Activated T-helper 2 cell treated with anti-CD3 and anti-CD28 coated beads, Interferon-gamma antibody, Interleukin-2, Interleukin-4, amounts not matched to agents 10 μg/mL and 5 μg/mL and 100 μg/mL, durations not matched to agents 14 hours and 24 hours and 36 hours (primary cell): Measurements from ENCODE around the gene PNPT1. TPM values are rescaled to one million over a fixed set of nuclear protein-coding genes. Genes with fewer than 3 reads are reported as not detected.
"Not testable (repeated sequence)": the region's sequence is repeated elsewhere in the genome, so short reads cannot be mapped to it uniquely, and the experiment has no call there.

Source experiments
- DNase-seq: peaks from one replicate; pipeline ENCODE4 v3.0.0; 2021; ENCODE audit warnings: low spot score
- H3K27ac Mint-ChIP-seq: one replicate; pipeline ENCODE4 v1.8.0; 2021; ENCODE audit warnings: mixed read lengths
- H3K27me3 Mint-ChIP-seq: one replicate; pipeline ENCODE4 v1.8.0; 2021; ENCODE audit warnings: low read depth, mixed read lengths
- H3K36me3 Mint-ChIP-seq: one replicate; pipeline ENCODE4 v1.8.0; 2021; ENCODE audit warnings: low read depth, mixed read lengths
- H3K4me1 Mint-ChIP-seq: one replicate; pipeline ENCODE4 v1.8.0; 2021; ENCODE audit warnings: low read depth, mixed read lengths
- H3K4me3 Mint-ChIP-seq: one replicate; pipeline ENCODE4 v1.8.0; 2021; ENCODE audit warnings: low read depth, mild to moderate bottlenecking, moderate library complexity, mixed read lengths
- H3K9me3 Mint-ChIP-seq: one replicate; pipeline ENCODE4 v1.8.0; 2021; ENCODE audit warnings: mixed read lengths
- intact Hi-C: fragments of 100-400 bp; cut with micrococcal nuclease; formaldehyde crosslinking; loops from one replicate; pipeline ENCODE4 v1.15.1; 2023
- total RNA-seq: library from RNA; stranded (reverse); gene quantifications from 2 replicates; pipeline ENCODE4 v1.2.3, GENCODE V29; 2022

PNPT1 gene
- total RNA-seq, 1 donor from 2014 or later: 53.5 TPM

DNA sequence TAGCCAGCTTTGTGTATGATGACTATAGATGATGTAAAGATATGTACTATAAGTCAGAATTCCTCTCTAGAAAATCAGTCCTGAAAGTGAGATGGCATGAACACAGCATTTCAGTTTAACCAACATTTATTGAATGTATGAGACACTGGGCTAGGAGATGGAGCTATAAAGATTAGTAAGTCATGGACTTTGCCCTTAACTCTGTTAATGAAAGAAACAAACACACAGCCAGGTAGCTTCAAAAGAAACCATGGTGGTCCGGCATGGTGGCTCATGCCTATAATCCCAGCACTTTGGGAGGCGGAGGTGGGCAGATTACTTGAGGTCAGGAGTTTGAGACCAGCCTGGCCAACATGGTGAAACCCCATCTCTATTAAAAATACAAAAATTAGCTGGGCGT lies 21.5 kb upstream of the PNPT1 start:
- H3K4me1 Mint-ChIP-seq, H3K27ac Mint-ChIP-seq, DNase-seq, H3K4me3 Mint-ChIP-seq, H3K9me3 Mint-ChIP-seq, H3K27me3 Mint-ChIP-seq, H3K36me3 Mint-ChIP-seq: not testable (repeated sequence)
- intact Hi-C loops: loop anchor here (5.0 kb wide), 1 partner anchor 297 kb away; no protein-coding TSS in a partner anchor

DNA sequence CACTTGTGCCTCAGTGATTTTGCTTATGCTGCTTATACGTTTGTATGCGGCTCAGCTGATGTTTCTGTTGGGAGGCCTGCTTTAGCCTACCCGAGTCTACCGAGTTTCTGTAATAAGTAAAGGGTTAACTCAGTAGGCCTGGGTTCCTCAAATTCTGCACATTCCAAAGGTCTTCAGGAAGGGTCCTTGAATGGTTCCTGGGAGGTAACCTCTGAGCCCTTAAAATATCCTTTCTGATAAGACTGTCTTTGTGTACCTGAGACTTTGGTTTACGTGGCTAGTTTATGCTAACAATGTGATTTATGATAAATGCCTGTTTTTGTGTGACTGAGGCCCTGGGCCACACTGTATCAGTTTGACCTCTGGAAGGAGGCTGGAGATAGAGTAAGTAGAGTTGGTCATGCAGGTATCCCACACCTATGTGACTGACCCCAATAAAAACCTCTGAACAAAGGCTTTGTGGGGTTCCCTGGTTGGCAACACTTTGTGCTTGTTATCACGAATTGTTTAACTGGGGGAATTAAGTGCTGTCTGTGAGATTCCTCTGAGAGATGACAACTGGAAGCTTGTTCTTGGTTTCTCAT lies 18.9 kb upstream of the PNPT1 start:
- Mint-ChIP-seq H3K4me3 (no peak overlapping the region), H3K27me3 (peaks cover 4% of the 10 kb centered on the region), H3K9me3 (no peaks in the 10 kb centered on the region), H3K4me1 (peaks cover 6% of the 10 kb centered on the region), H3K36me3 (no peaks in the 10 kb centered on the region), H3K27ac (no peak overlapping the region)
- intact Hi-C loops: no loop called here
- no peak for DNase-seq

DNA sequence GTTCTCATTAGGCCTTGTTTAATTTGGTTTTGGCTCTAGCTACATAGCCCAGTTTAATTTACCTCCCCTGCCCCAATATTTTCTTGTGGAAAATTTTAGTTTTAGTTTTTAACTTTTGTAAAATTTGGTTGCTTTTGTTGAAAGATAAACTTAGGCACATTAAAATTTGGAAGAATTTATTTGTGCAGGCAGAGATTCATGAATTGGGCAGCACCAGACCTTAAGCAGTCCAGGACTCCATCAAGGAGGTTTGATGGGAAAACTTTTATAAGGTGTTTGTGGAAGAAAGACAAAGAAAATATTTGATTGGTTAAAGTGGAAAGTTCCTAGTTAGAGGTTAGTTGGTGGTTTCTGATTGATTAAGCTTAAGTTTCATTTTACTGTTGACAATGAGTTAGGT lies 16.4 kb upstream of the PNPT1 start:
- H3K27me3 Mint-ChIP-seq: peaks cover 7% of the 10 kb centered on the region
- no peak overlapping the region for H3K4me3 Mint-ChIP-seq
- no peaks in the 10 kb centered on the region for H3K36me3 Mint-ChIP-seq
- no peaks in the 10 kb centered on the region for H3K9me3 Mint-ChIP-seq
- intact Hi-C loops: no loop called here
- DNase-seq: no peak
- H3K27ac Mint-ChIP-seq: no peak overlapping the region
- H3K4me1 Mint-ChIP-seq: peaks cover 6% of the 10 kb centered on the region

DNA sequence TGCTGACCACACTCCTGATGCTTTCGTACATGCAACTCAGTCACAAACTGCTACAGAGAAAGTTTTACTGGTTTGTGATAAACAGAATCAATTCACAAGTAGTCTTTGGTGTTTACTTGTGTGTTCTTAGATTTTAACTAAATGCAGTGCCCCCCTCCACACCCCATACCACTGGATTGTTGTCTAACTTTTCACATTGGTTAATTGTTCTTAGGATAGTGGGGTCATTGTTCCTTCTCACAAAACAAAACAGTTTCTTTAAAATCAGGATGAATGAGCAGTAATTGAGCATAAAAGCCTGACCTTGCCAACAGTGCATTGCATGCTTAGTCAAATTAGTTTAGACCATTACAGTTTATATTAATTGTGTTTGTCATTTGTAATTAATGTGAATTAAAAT lies 14.1 kb upstream of the PNPT1 start:
- Mint-ChIP-seq H3K4me1 (peaks cover 6% of the 10 kb centered on the region), H3K27ac (no peak overlapping the region), H3K4me3 (no peak overlapping the region), H3K9me3 (no peaks in the 10 kb centered on the region), H3K36me3 (no peaks in the 10 kb centered on the region), H3K27me3 (peaks cover 18% of the 10 kb centered on the region)
- intact Hi-C loops: no loop called here
- no peak for DNase-seq

DNA sequence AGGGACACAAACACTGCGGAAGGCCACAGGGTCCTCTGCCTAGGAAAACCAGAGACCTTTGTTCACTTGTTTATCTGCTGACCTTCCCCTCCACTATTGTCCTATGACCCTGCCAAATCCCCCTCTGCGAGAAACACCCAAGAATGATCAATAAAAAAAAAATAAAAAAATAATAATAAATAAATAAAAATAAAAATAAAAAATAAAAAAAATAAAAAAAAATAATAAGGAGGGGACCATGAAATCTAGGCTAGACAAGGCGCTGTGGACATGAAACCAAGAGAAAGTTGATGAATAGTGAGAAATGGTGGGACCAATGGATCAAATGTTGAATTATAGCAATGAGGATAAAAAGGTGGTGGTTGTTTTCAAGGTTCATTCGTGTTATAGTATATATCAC lies 12.6 kb upstream of the PNPT1 start:
- H3K9me3 Mint-ChIP-seq, H3K36me3 Mint-ChIP-seq, H3K27ac Mint-ChIP-seq, DNase-seq, H3K4me3 Mint-ChIP-seq, H3K4me1 Mint-ChIP-seq, intact Hi-C loops: not testable (repeated sequence)
- H3K27me3 Mint-ChIP-seq: peaks cover 22% of the 10 kb centered on the region

GRCh38 chr2:55705027-55705653 lies 11.5 kb upstream of the PNPT1 start:
- no peaks in the 10 kb centered on the region for H3K9me3 Mint-ChIP-seq
- peaks cover 5% of the 10 kb centered on the region for H3K4me1 Mint-ChIP-seq
- H3K36me3 Mint-ChIP-seq: no peaks in the 10 kb centered on the region
- DNase-seq: no peak
- no peak overlapping the region for H3K27ac Mint-ChIP-seq
- intact Hi-C loops: no loop called here
- H3K4me3 Mint-ChIP-seq: no peak overlapping the region
- H3K27me3 Mint-ChIP-seq: peaks cover 25% of the 10 kb centered on the region

DNA sequence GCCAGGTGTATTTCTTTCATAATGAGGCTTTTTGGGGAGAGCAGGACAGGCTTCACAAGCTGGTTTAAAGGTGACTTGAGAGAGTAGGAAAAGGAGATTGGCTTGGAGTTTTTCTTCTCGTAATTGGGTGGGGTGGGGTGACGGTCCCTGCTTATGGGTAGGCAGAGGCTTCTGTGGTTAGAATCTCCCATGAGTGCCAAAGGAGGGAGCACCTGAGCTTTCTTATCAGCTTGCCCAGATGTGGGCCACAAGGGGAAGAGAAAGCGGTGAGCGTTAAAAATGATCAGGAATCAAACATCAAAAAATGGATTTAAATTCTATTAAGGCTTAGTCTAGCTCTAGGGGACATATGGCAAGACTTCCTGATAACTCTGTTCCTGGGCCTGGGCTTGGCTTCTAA lies 9.7 kb upstream of the PNPT1 start:
- Mint-ChIP-seq H3K27ac (no peak overlapping the region), H3K27me3 (peaks cover 33% of the 10 kb centered on the region)

DNA sequence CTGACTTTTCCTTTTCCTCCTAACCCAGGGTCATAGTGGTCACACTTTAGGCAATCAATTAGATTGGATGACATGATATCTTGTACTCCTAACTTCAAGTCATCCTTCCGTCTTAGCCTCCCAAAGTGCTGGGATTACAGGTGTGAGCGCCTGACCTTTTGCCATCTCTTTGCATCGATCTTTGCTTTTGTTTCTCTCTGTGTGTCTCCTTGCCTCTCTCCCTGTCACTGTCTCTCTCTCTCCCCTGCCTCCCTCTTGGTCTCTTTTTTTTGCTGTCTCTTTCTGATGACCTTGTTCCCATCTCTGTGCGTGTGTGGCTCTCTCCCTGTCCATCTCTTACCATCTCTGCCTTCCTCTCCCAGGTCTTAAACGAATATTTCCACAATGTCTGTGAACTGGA lies 904 bp downstream of the PNPT1 start:
- H3K9me3 Mint-ChIP-seq, H3K27me3 Mint-ChIP-seq, DNase-seq: not testable (repeated sequence)
- peaks cover 42% of the 10 kb centered on the region for H3K36me3 Mint-ChIP-seq
- H3K27ac Mint-ChIP-seq: peak overlapping the region; percentile 80
- peak overlapping the region; percentile 92 for H3K4me3 Mint-ChIP-seq
- intact Hi-C loops: loop anchor here (1.0 to 10.0 kb wide), 3 partner anchors 75 to 408 kb away; partner anchors contain the start of genes CFAP36 and PPP4R3B
- H3K4me1 Mint-ChIP-seq: peaks cover 30% of the 10 kb centered on the region

More for the DNA sequence above, 9.7 kb upstream of the PNPT1 start:
- H3K4me3 Mint-ChIP-seq: no peak overlapping the region
- no peaks in the 10 kb centered on the region for H3K4me1 Mint-ChIP-seq
- no peaks in the 10 kb centered on the region for H3K36me3 Mint-ChIP-seq
- no peak for DNase-seq
- H3K9me3 Mint-ChIP-seq: no peaks in the 10 kb centered on the region
- intact Hi-C loops: no loop called here

GRCh38 chr2:55672630-55673029 lies 21.0 kb downstream of the PNPT1 start:
- Mint-ChIP-seq H3K27me3 (no peaks in the 10 kb centered on the region), H3K4me3 (no peak overlapping the region), H3K36me3 (peaks cover 35% of the 10 kb centered on the region), H3K4me1 (no peaks in the 10 kb centered on the region), H3K27ac (no peak overlapping the region), H3K9me3 (no peaks in the 10 kb centered on the region)
- no peak for DNase-seq
- intact Hi-C loops: no loop called here

DNA sequence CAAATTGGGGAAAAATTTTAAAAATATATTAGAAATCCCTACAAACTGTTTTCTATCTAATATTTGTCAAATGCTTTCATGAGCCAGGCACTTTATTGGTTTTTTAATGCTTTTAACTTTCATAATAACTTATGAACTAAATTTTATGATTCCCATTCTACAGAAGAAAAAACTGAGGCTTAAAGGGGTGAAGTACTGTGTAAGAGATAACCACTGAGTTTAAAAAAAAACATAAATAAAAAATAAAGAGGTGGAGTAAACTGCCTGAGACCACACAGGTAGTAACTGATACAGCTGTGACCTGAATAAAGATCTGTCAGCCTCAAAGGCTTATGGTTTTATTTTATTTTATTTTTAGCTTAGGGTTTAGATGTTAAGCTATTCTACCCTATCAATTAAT lies 24.7 kb downstream of the PNPT1 start:
- Mint-ChIP-seq H3K4me1 (no peaks in the 10 kb centered on the region), H3K36me3 (peaks cover 44% of the 10 kb centered on the region), H3K27ac (no peak overlapping the region), H3K4me3 (no peak overlapping the region), H3K9me3 (no peaks in the 10 kb centered on the region), H3K27me3 (no peaks in the 10 kb centered on the region)
- intact Hi-C loops: no loop called here
- DNase-seq: no peak

DNA sequence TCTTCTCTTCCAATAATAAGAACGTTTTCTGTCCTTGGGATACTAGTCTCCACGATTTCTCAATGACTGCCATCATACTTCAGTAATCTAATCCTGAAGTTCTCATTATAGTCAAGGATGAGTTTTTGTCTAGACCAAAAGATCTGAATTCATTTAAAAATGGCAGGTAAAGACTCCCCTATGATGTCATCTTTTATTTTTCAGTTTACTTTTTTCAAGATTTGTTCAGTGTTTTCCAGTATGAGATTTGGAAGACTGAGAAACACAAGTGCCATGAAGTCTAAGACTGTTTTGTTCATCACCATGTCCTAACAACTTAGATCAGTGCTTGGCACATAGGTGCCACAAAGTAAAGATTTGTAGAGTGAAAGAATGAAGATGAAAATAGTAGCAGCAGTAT lies 40.4 kb downstream of the PNPT1 start:
- Mint-ChIP-seq H3K4me1 (no peaks in the 10 kb centered on the region), H3K36me3 (peaks cover 58% of the 10 kb centered on the region), H3K9me3 (no peaks in the 10 kb centered on the region), H3K4me3 (no peak overlapping the region), H3K27me3 (no peaks in the 10 kb centered on the region), H3K27ac (no peak overlapping the region)
- DNase-seq: no peak
- intact Hi-C loops: no loop called here

GRCh38 chr2:55649211-55649610 lies 44.4 kb downstream of the PNPT1 start:
- no peak overlapping the region for H3K4me3 Mint-ChIP-seq
- intact Hi-C loops: no loop called here
- H3K27me3 Mint-ChIP-seq: no peaks in the 10 kb centered on the region
- H3K9me3 Mint-ChIP-seq: no peaks in the 10 kb centered on the region
- no peaks in the 10 kb centered on the region for H3K4me1 Mint-ChIP-seq
- no peak for DNase-seq
- no peak overlapping the region for H3K27ac Mint-ChIP-seq
- peaks cover 48% of the 10 kb centered on the region for H3K36me3 Mint-ChIP-seq

DNA sequence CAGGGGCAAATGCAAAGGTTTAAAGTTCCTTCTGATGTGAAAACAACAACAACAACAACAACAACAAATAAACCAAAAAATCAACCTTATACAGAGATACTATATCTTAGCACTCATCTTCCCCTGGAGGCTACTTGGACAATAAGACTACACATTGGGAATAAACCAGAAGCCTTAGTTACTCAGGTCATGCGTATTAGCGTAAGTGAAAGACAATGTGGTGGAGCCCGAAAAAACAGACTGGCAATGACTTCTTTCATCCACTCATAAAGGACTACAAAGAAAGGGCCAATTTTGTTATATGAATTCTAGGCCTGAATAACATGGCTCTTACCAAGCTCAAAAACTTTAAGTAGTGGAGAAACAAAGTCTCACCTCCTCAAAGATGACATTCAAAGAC lies 56.8 kb downstream of the PNPT1 start:
- peaks cover 49% of the 10 kb centered on the region for H3K36me3 Mint-ChIP-seq
- H3K4me3 Mint-ChIP-seq: no peak overlapping the region
- intact Hi-C loops: no loop called here
- H3K27me3 Mint-ChIP-seq: no peaks in the 10 kb centered on the region
- no peaks in the 10 kb centered on the region for H3K4me1 Mint-ChIP-seq
- H3K9me3 Mint-ChIP-seq: no peaks in the 10 kb centered on the region
- no peak for DNase-seq
- H3K27ac Mint-ChIP-seq: no peak overlapping the region
